K562 (cell line): ENCODE results near the gene NXT1. TPM values are rescaled to one million over a fixed set of nuclear protein-coding genes. Genes with fewer than 3 reads are reported as not detected.

ENCODE experiments used
- ATAC-seq: fragments of 200-7000 bp; cut with Tn5 transposase; 3 replicates; pipeline ENCODE4 v1.9.1; 2020; ENCODE audit warnings: moderate library complexity
- BruUV-seq: library from RNA; stranded (reverse); fragments of 400-500 nt; replicated peaks from 2 replicates; lab custom pipeline; 2021; lab: Mats Ljungman, UMichigan
- CTCF ChIA-PET: fragments of 300-600 bp; formaldehyde crosslinking; extraction: SDS; loops from one replicate; lab custom pipeline; 2021; ENCODE audit warnings: low intra/inter-chr PET ratio; lab: Yijun Ruan, JAX
- POLR2A ChIA-PET: fragments of 300-600, 350-650 bp; sonication (Branson Sonifier 250); formaldehyde crosslinking; extraction: SDS; loops from one replicate; lab custom pipeline; 2021; ENCODE audit warnings: antibody characterized with exemption, inconsistent platforms; lab: Yijun Ruan, JAX
- DNase-seq, 4 experiments: peaks; one replicate each; pipeline versions ENCODE4 v3.0.0 to v3.0.0-alpha.2; 2011 to 2018; ENCODE audit warnings: low spot score in 3 of 4, mixed read lengths in 3 of 4; ENCODE audit errors: extremely low read depth in 1 of 4
- FAIRE-seq: peaks from 2 replicates; lab custom pipeline; 2011; peaks lifted over from hg19 to GRCh38; lab: Jason Lieb, UNC
- H2AFZ ChIP-seq: 2 replicates; pipeline ENCODE4 v1.6.0; 2011; ENCODE audit warnings: low read depth, low read length, control low read depth, inconsistent platforms
- H3K27ac ChIP-seq: fragments of 200-600 bp; 3 replicates; pipeline ENCODE4 v1.8.0; 2011; ENCODE audit warnings: low read depth, mild to moderate bottlenecking, control low read depth, inconsistent platforms, low read length, moderate library complexity, mixed read lengths; ENCODE audit errors: extremely low read depth
- H3K27me3 ChIP-seq, 2 experiments: fragments of 300-600 bp in 1 of 2; 2 replicates in 1 of 2; 3 replicates in 1 of 2; pipeline versions ENCODE4 v1.6.0 to v1.8.0; 2011; ENCODE audit warnings: inconsistent platforms in 2 of 2, low read length in 2 of 2, mild to moderate bottlenecking in 1 of 2, mixed read lengths in 1 of 2, moderate library complexity in 1 of 2; ENCODE audit not compliant: control insufficient read depth in 2 of 2, insufficient read depth in 2 of 2
- H3K36me3 ChIP-seq: fragments of 300-600 bp; 3 replicates; pipeline ENCODE4 v1.8.0; 2011; ENCODE audit warnings: mild to moderate bottlenecking, low read length, inconsistent platforms; ENCODE audit not compliant: control insufficient read depth, insufficient read depth
- H3K4me1 ChIP-seq, 2 experiments: fragments of 200-600 bp in 1 of 2; replicated peaks in 1 of 2; 2 replicates in 1 of 2; 3 replicates in 1 of 2; pipeline versions ENCODE4 v1.5.1 to v1.8.0; 2011; ENCODE audit warnings: inconsistent platforms in 2 of 2, low read length in 2 of 2, mild to moderate bottlenecking in 1 of 2, mixed read lengths in 1 of 2, moderate library complexity in 1 of 2; ENCODE audit not compliant: control insufficient read depth in 2 of 2, insufficient read depth in 2 of 2
- H3K4me2 ChIP-seq: 2 replicates; pipeline ENCODE4 v1.6.1; 2011; ENCODE audit warnings: low read length, control low read depth, inconsistent platforms, mixed read lengths; ENCODE audit not compliant: insufficient read depth
- H3K4me3 ChIP-seq: fragments of 200-600 bp; sonication (generic), shearing (Covaris generic); 2 replicates; pipeline ENCODE4 v1.5.1; 2016; ENCODE audit warnings: control low read depth, inconsistent platforms
- H3K79me2 ChIP-seq: fragments of 200-600 bp; 3 replicates; pipeline ENCODE4 v1.8.0; 2011; ENCODE audit warnings: low read length, inconsistent platforms; ENCODE audit not compliant: control insufficient read depth, insufficient read depth
- H3K9ac ChIP-seq, 2 experiments: 2 replicates each; pipeline versions ENCODE4 v1.6.0 to v1.6.1; 2011; ENCODE audit warnings: low read depth in 2 of 2, low read length in 2 of 2, control low read depth in 1 of 2, inconsistent platforms in 1 of 2, mild to moderate bottlenecking in 1 of 2, mixed read lengths in 1 of 2; ENCODE audit not compliant: insufficient read depth in 1 of 2
- H3K9me1 ChIP-seq: one replicate; pipeline ENCODE4 v1.6.0; 2011; ENCODE audit warnings: inconsistent platforms, mild to moderate bottlenecking, low read length, moderate library complexity; ENCODE audit not compliant: control insufficient read depth, insufficient read depth
- H3K9me3 ChIP-seq: replicated peaks from 2 replicates; pipeline ENCODE4 v1.5.1; 2011; ENCODE audit warnings: low read depth, low read length, inconsistent platforms; ENCODE audit not compliant: control insufficient read depth, insufficient read depth
- H4K20me1 ChIP-seq: replicated peaks from 2 replicates; pipeline ENCODE4 v1.6.1; 2011; ENCODE audit warnings: low read length, inconsistent platforms, mixed read lengths; ENCODE audit not compliant: control insufficient read depth, insufficient read depth
- CEBPG ChIP-seq, 3 experiments: fragments of 200-800 bp in 1 of 3; sonication (Bioruptor generic) in 1 of 3; sonication (generic) in 1 of 3; formaldehyde crosslinking in 1 of 3; IDR thresholded peaks in 2 of 3; conservative IDR thresholded peaks in 1 of 3; 2 replicates each; pipeline versions ENCODE4 v1.6.1 to v1.8.0; 2016 to 2022; ENCODE audit warnings: missing compliant biosample characterization in 2 of 3, missing genetic modification characterization in 2 of 3, mild to moderate bottlenecking in 1 of 3, missing genetic modification reagents in 1 of 3
- CREBBP ChIP-seq: IDR thresholded peaks from one replicate; pipeline ENCODE4 v1.6.1; 2012; ENCODE audit warnings: low read depth, mild to moderate bottlenecking, control low read depth, inconsistent platforms, low read length
- MIER1 ChIP-seq: fragments of 450-650 bp; IDR thresholded peaks from 2 replicates; pipeline ENCODE4 v1.6.1; 2016; ENCODE audit warnings: antibody characterized with exemption, mild to moderate bottlenecking, low read depth
- PTRF ChIP-seq: fragments of 450-650 bp; IDR thresholded peaks from 2 replicates; pipeline ENCODE4 v1.6.1; 2016; ENCODE audit warnings: mild to moderate bottlenecking, missing genetic modification characterization, missing compliant biosample characterization
- SRSF9 ChIP-seq: fragments of 200-400 bp; formaldehyde crosslinking; IDR thresholded peaks from 2 replicates; pipeline ENCODE4 v1.6.1; 2017; ENCODE audit warnings: low read depth, low read length, borderline replicate concordance
- STAT5B ChIP-seq: fragments of 250-450 bp; sonication (Bioruptor Pico); IDR thresholded peaks from 2 replicates; pipeline ENCODE4 v1.8.0; 2021; ENCODE audit warnings: mild to moderate bottlenecking, inconsistent platforms
- WGBS: fragments of 100-300 bp; shearing (Covaris generic); methylation state at CpG from one replicate; pipeline ENCODE4 v1.1.6; 2016; ENCODE audit warnings: low coverage, mixed read lengths; ENCODE audit not compliant: insufficient coverage; ENCODE audit errors: missing lambda C conversion rate; 5-methylcytosine and 5-hydroxymethylcytosine counted together
- in situ Hi-C: fragments of 300-500 bp; cut with MboI; formaldehyde crosslinking; loops from 4 replicates; pipeline ENCODE4 v1.15.0; 2018; ENCODE audit warnings: inconsistent platforms, mixed read lengths
- intact Hi-C: fragments of 100-400 bp; cut with micrococcal nuclease; formaldehyde crosslinking; loops from 2 replicates; pipeline ENCODE4 v1.14.2; 2022
- polyA plus RNA-seq, 8 experiments: library from polyadenylated mRNA; depleted of rRNA in 4 of 8; stranded (reverse) in 5 of 8; unstranded in 3 of 8; fragments of >200 nt; fragmentation: Nextera tagmentation in 2 of 8; fragmentation: Illumina TruSeq in 1 of 8; extraction: Ambion mirVana in 2 of 8; extraction: Trizol in 1 of 8; gene quantifications; 2 replicates each; pipeline versions ENCODE4 v1.2.1 to v1.2.3, GENCODE V29; 2011 to 2014; ENCODE audit warnings: inconsistent platforms in 1 of 8, missing spikeins in 1 of 8
- total RNA-seq, 7 experiments: library from RNA; depleted of rRNA in 6 of 7; stranded (reverse); fragments of >200 nt in 6 of 7; fragmentation: Illumina TruSeq in 2 of 7; extraction: Trizol in 2 of 7; gene quantifications; 2 replicates each; pipeline versions ENCODE4 v1.2.1 to v1.2.3, GENCODE V29; 2011 to 2021; ENCODE audit warnings: low replicate concordance in 1 of 7
- TF ChIP-seq, protein P1 (sequence below): fragments of 250-450 bp; sonication (Bioruptor Pico); IDR thresholded peaks from 2 replicates; pipeline ENCODE4 v1.8.0; 2021; ENCODE audit warnings: moderate library complexity, mild to moderate bottlenecking, inconsistent platforms
- TF ChIP-seq, protein P2 (sequence below): fragments of 450-650 bp; IDR thresholded peaks from 2 replicates; pipeline ENCODE4 v1.6.1; 2017; ENCODE audit warnings: mild to moderate bottlenecking, moderate library complexity
- TF ChIP-seq, protein P3 (sequence below): fragments of 200-800 bp; sonication (Bioruptor generic); IDR thresholded peaks from 2 replicates; pipeline ENCODE4 v1.6.1; 2017; ENCODE audit warnings: missing genetic modification characterization, missing compliant biosample characterization
- TF ChIP-seq, protein P4 (sequence below): IDR thresholded peaks from 3 replicates; pipeline ENCODE4 v1.6.1; 2011; ENCODE audit warnings: borderline replicate concordance, mild to moderate bottlenecking; ENCODE audit not compliant: insufficient read length, insufficient read depth
- TF ChIP-seq, protein P5 (sequence below): sonication (generic); formaldehyde crosslinking; IDR thresholded peaks from 2 replicates; pipeline ENCODE4 v1.8.1; 2023; ENCODE audit warnings: mild to moderate bottlenecking, missing genetic modification reagents
- TF ChIP-seq, protein P6 (sequence below): fragments of 450-650 bp; conservative IDR thresholded peaks from 2 replicates; pipeline ENCODE4 v1.6.1; 2016; ENCODE audit warnings: missing genetic modification characterization, low read depth, mild to moderate bottlenecking, missing compliant biosample characterization, moderate library complexity
- TF ChIP-seq, protein P7 (sequence below): fragments of 250-450 bp; sonication (Bioruptor Pico); IDR thresholded peaks from 2 replicates; pipeline ENCODE4 v1.9.0; 2021; ENCODE audit warnings: mild to moderate bottlenecking

NXT1 gene
- total and polyA plus RNA-seq, 9 of the 15 experiments (the other 6 are each of a cell fraction or from before 2014, with no cell fraction given) = 7.7 to 50.9 (median 35.6) TPM

DNA sequence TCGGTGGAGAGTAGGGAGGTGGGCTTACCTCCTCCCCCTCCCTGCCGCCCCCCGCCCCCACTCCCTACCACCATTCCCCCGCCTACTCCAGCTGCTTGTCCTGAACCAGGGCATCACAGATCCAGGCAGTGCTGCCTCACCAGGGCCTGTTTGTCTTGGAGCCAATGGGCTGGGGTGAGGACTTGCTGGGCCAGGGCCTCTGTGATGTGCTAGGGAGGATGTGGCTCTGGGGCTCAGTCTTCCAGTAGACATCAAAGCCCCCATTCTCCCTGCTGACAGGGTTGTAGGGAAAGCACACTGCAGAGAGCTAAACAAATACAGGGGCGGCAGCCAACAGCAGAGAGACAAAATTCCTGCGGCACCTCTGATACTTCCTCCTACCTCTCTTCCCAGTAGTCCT is 48.2 kb upstream of the NXT1 start:
- ATAC-seq (no peak), DNase-seq (no peak), FAIRE-seq (no peak)
- intact Hi-C loops = no loop called here
- in situ Hi-C loops = no loop called here
- Histone ChIP-seq H3K27me3 (peaks cover 10 to 65% of the 10 kb centered on the region in 2 experiments), H2AFZ (no peak overlapping the region), H3K9me1 (no peaks in the 10 kb centered on the region), H3K4me3 (no peak overlapping the region), H3K9me3 (no peaks in the 10 kb centered on the region), H3K27ac (no peak overlapping the region), H3K79me2 (no peaks in the 10 kb centered on the region), H3K36me3 (no peaks in the 10 kb centered on the region), H3K4me1 (no peaks in the 10 kb centered on the region; a peak in 1 of 5 replicates), H4K20me1 (no peaks in the 10 kb centered on the region), H3K4me2 (no peak overlapping the region), H3K9ac (no peak overlapping the region)
- ChIA-PET POLR2A (no interaction called here), CTCF (no interaction called here)
- BruUV-seq = no TSS peak
- 14% methylated on average over 2 of the region's 6 CpGs for WGBS
- TF ChIP-seq, protein P1, sequence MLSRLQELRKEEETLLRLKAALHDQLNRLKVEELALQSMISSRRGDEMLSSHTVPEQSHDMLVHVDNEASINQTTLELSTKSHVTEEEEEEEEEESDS (CRISPR knock-in tag) = no peak
- TF ChIP-seq, protein P2, sequence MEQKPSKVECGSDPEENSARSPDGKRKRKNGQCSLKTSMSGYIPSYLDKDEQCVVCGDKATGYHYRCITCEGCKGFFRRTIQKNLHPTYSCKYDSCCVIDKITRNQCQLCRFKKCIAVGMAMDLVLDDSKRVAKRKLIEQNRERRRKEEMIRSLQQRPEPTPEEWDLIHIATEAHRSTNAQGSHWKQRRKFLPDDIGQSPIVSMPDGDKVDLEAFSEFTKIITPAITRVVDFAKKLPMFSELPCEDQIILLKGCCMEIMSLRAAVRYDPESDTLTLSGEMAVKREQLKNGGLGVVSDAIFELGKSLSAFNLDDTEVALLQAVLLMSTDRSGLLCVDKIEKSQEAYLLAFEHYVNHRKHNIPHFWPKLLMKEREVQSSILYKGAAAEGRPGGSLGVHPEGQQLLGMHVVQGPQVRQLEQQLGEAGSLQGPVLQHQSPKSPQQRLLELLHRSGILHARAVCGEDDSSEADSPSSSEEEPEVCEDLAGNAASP = no peak
- TF ChIP-seq CEBPG (CRISPR knock-in tag; IDR thresholded peaks at IDR 0.05) (no peak), CEBPG (tag; conservative IDR thresholded peaks at IDR 0.05 in 1 of 2, IDR thresholded peaks at IDR 0.05 in 1 of 2) (no peak), SRSF9 (no peak), PTRF (tag) (no peak), STAT5B (CRISPR knock-in tag) (no peak), MIER1 (no peak), CREBBP (no peak)
- TF ChIP-seq, protein P3, sequence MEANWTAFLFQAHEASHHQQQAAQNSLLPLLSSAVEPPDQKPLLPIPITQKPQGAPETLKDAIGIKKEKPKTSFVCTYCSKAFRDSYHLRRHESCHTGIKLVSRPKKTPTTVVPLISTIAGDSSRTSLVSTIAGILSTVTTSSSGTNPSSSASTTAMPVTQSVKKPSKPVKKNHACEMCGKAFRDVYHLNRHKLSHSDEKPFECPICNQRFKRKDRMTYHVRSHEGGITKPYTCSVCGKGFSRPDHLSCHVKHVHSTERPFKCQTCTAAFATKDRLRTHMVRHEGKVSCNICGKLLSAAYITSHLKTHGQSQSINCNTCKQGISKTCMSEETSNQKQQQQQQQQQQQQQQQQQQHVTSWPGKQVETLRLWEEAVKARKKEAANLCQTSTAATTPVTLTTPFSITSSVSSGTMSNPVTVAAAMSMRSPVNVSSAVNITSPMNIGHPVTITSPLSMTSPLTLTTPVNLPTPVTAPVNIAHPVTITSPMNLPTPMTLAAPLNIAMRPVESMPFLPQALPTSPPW (CRISPR knock-in tag) = no peak
- TF ChIP-seq, protein P4, sequence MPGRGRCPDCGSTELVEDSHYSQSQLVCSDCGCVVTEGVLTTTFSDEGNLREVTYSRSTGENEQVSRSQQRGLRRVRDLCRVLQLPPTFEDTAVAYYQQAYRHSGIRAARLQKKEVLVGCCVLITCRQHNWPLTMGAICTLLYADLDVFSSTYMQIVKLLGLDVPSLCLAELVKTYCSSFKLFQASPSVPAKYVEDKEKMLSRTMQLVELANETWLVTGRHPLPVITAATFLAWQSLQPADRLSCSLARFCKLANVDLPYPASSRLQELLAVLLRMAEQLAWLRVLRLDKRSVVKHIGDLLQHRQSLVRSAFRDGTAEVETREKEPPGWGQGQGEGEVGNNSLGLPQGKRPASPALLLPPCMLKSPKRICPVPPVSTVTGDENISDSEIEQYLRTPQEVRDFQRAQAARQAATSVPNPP = no peak
- TF ChIP-seq, protein P5, sequence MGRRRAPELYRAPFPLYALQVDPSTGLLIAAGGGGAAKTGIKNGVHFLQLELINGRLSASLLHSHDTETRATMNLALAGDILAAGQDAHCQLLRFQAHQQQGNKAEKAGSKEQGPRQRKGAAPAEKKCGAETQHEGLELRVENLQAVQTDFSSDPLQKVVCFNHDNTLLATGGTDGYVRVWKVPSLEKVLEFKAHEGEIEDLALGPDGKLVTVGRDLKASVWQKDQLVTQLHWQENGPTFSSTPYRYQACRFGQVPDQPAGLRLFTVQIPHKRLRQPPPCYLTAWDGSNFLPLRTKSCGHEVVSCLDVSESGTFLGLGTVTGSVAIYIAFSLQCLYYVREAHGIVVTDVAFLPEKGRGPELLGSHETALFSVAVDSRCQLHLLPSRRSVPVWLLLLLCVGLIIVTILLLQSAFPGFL (CRISPR knock-in tag) = no peak
- TF ChIP-seq, protein P6, sequence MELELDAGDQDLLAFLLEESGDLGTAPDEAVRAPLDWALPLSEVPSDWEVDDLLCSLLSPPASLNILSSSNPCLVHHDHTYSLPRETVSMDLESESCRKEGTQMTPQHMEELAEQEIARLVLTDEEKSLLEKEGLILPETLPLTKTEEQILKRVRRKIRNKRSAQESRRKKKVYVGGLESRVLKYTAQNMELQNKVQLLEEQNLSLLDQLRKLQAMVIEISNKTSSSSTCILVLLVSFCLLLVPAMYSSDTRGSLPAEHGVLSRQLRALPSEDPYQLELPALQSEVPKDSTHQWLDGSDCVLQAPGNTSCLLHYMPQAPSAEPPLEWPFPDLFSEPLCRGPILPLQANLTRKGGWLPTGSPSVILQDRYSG (tag) = no peak
- TF ChIP-seq, protein P7, sequence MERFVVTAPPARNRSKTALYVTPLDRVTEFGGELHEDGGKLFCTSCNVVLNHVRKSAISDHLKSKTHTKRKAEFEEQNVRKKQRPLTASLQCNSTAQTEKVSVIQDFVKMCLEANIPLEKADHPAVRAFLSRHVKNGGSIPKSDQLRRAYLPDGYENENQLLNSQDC (CRISPR knock-in tag) = no peak
